ENCODE measurements around the gene TRAM2.
A peak's percentile ranks its signal among the peaks of the same experiment; 100 is the strongest.

TRAM2 gene

GRCh38 chr6:52540286-52540902 lies 36.5 kb downstream of the TRAM2 start:
- DNase-seq (ENCODE audit: low read depth, low spot score): no peak
- no peak overlapping the region for H3K4me3 ChIP-seq (ENCODE audit: low read depth, low read length)
- TF ChIP-seq, protein P1, sequence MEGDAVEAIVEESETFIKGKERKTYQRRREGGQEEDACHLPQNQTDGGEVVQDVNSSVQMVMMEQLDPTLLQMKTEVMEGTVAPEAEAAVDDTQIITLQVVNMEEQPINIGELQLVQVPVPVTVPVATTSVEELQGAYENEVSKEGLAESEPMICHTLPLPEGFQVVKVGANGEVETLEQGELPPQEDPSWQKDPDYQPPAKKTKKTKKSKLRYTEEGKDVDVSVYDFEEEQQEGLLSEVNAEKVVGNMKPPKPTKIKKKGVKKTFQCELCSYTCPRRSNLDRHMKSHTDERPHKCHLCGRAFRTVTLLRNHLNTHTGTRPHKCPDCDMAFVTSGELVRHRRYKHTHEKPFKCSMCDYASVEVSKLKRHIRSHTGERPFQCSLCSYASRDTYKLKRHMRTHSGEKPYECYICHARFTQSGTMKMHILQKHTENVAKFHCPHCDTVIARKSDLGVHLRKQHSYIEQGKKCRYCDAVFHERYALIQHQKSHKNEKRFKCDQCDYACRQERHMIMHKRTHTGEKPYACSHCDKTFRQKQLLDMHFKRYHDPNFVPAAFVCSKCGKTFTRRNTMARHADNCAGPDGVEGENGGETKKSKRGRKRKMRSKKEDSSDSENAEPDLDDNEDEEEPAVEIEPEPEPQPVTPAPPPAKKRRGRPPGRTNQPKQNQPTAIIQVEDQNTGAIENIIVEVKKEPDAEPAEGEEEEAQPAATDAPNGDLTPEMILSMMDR (IDR thresholded peaks at IDR 0.05; ENCODE audit: low read depth, low read length): no peak
- in situ Hi-C loops (cut with HindIII; ENCODE audit: low sequenced_read_pairs): no loop called here

GRCh38 chr6:52539607-52540006 lies 37.3 kb downstream of the TRAM2 start:
- TF ChIP-seq, protein P1 (IDR thresholded peaks at IDR 0.05; ENCODE audit: low read depth, low read length): no peak

GRCh38 chr6:52538901-52539354 lies 37.9 kb downstream of the TRAM2 start:
- TF ChIP-seq, protein P1 (IDR thresholded peaks at IDR 0.05; ENCODE audit: low read depth, low read length): no peak
- no peak for DNase-seq (ENCODE audit: low read depth, low spot score)
- no peak overlapping the region for H3K4me3 ChIP-seq (ENCODE audit: low read depth, low read length)
- in situ Hi-C loops (cut with HindIII; ENCODE audit: low sequenced_read_pairs): no loop called here

More at GRCh38 chr6:52539607-52540006, 37.3 kb downstream of the TRAM2 start:
- peak; percentile 67 for DNase-seq (ENCODE audit: low read depth, low spot score)
- in situ Hi-C loops (cut with HindIII; ENCODE audit: low sequenced_read_pairs): no loop called here
- no peak overlapping the region for H3K4me3 ChIP-seq (ENCODE audit: low read depth, low read length)

DNA sequence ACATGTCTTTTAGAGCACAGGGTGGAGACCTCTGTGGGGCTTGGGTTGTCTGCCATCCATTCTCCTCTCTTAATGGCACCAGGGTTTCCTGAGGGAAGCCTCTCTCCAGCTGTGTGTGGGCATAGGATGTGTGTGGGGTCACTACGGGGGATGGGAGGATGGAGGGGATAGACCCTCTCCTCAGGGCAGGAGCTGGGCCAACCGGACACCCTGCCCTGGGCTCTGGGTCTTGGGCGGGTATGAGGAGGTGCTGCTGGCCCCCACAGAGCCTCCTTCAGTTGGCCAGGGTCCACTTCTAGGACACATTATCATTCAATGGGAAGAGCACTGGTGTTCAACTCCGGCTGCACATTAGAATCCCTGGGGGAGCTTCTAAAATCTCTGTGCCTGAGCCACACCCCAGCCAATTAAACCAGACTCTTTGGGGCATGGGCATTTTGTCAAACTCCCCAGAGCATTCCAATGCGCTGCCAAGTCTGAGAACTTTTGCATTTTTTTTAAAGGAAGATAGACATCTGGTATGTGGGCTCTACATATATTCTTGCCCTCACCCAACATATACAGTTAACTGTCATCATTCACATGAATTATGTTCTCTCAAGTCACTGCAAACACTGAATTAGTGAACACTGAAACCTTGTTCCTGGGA lies 38.5 kb downstream of the TRAM2 start:
- in situ Hi-C loops (cut with HindIII; ENCODE audit: low sequenced_read_pairs): no loop called here
- no peak for DNase-seq (ENCODE audit: low read depth, low spot score)
- TF ChIP-seq, protein P1 (IDR thresholded peaks at IDR 0.05; ENCODE audit: low read depth, low read length): no peak
- H3K4me3 ChIP-seq (ENCODE audit: low read depth, low read length): no peak overlapping the region

DNA sequence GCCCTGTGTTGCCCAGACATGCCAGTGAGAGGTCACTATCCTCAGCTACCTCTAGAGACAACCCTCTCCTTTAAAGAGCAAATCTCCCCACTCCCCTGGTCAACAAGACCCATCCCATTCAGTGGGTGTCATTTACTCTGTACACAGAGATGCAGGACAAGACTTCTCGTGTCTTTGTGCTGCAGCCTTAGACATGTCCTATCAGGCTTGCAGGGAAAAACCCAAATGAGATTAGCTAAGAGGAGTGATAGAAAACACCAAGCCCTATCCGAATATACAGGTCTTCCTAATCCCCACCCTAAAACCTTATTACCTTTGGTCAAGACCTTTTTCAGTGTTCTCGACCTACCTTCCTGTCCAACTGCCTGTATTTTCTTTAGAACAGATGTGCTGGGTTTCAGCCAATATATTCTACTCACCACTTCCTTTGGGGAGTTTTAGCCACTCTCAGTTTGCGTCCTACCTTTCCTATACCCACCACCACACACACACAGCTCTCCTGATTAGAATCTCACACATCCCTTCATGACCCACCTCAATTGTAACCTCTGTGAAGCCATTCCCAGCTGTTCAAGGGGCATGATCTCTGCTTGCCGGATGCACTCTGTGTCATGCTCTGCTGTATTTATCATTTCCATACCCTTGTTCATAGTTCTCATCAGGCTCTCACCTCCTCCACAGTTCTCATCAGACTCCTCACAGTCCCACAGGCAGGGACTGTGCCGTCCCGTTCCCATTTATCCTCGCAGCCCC lies 39.7 kb downstream of the TRAM2 start:
- in situ Hi-C loops (cut with HindIII; ENCODE audit: low sequenced_read_pairs): no loop called here

GRCh38 chr6:52536424-52536916 lies 40.4 kb downstream of the TRAM2 start:
- H3K4me3 ChIP-seq (ENCODE audit: low read depth, low read length): no peak overlapping the region
- in situ Hi-C loops (cut with HindIII; ENCODE audit: low sequenced_read_pairs): no loop called here
- TF ChIP-seq, protein P1 (IDR thresholded peaks at IDR 0.05; ENCODE audit: low read depth, low read length): no peak
- no peak for DNase-seq (ENCODE audit: low read depth, low spot score)

More for the DNA sequence above, 39.7 kb downstream of the TRAM2 start:
- H3K4me3 ChIP-seq (ENCODE audit: low read depth, low read length): no peak overlapping the region
- DNase-seq (ENCODE audit: low read depth, low spot score): no peak
- TF ChIP-seq, protein P1 (IDR thresholded peaks at IDR 0.05; ENCODE audit: low read depth, low read length): no peak
